Fibroblast of lung (primary cell): ENCODE measurements around the gene ESD.
"Not testable (repeated sequence)": the region's sequence is repeated elsewhere in the genome, so short reads cannot be mapped to it uniquely, and the experiment has no call there.

ENCODE experiments used
- EZH2 ChIP-seq: IDR thresholded peaks from 2 replicates; pipeline ENCODE4 v1.5.1; 2012; ENCODE audit warnings: low read length, control low read depth, mild to moderate bottlenecking; ENCODE audit errors: missing control alignments
- TF ChIP-seq, protein P1 (sequence below), 2 donors: IDR thresholded peaks in 1 of 2; conservative IDR thresholded peaks in 1 of 2; 1 replicate in 1 of 2; 2 replicates in 1 of 2; pipeline ENCODE4 v1.5.1; 2011 to 2012; ENCODE audit warnings: low read length in 2 of 2, control low read depth in 1 of 2, inconsistent platforms in 1 of 2, low read depth in 1 of 2, mild to moderate bottlenecking in 1 of 2

DNA sequence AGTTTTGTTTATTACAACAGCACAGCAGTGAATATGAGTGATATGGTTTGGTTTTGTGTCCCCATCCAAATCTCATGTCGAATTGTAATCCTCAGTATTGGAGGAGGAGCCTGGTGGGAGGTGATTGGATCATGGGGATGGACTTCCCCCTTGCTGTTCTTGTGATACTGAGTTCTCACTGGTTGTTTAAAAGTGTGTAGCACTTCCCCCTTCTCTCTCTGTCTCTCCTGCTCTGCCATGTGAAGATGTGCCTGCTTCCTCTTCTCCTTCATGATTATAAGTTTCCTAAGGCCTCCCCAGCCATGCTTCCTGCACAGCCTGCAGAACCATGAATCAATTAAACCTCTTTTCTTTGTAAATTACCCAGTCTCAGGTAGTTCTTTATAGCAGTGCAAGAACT is 8.0 kb upstream of the ESD start:
- TF ChIP-seq, protein P1, sequence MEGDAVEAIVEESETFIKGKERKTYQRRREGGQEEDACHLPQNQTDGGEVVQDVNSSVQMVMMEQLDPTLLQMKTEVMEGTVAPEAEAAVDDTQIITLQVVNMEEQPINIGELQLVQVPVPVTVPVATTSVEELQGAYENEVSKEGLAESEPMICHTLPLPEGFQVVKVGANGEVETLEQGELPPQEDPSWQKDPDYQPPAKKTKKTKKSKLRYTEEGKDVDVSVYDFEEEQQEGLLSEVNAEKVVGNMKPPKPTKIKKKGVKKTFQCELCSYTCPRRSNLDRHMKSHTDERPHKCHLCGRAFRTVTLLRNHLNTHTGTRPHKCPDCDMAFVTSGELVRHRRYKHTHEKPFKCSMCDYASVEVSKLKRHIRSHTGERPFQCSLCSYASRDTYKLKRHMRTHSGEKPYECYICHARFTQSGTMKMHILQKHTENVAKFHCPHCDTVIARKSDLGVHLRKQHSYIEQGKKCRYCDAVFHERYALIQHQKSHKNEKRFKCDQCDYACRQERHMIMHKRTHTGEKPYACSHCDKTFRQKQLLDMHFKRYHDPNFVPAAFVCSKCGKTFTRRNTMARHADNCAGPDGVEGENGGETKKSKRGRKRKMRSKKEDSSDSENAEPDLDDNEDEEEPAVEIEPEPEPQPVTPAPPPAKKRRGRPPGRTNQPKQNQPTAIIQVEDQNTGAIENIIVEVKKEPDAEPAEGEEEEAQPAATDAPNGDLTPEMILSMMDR (conservative IDR thresholded peaks at IDR 0.05 in 1 of 2, IDR thresholded peaks at IDR 0.05 in 1 of 2; ENCODE audit: low read depth in 1 of 2, low read length in 2 of 2) = not testable (repeated sequence)
- TF ChIP-seq EZH2 = not testable (repeated sequence)
